ENCODE measurements around the gene ST6GALNAC4. TPM values are rescaled to one million over a fixed set of nuclear protein-coding genes. Genes with fewer than 3 reads are reported as not detected.

The ST6GALNAC4 gene
- total and polyA plus RNA-seq, 8 donors = 20.7 to 89.9 (median 26.4) TPM

GRCh38 chr9:127946728-127947127 lies 29.9 kb upstream of the ST6GALNAC4 start:
- H3K4me3 ChIP-seq = no peak overlapping the region
- ATAC-seq (no peak), DNase-seq (peak in 1 of 4 donors; percentile 20)
- no peak overlapping the region for H3K27ac ChIP-seq
- TF ChIP-seq CTCF (IDR thresholded peaks at IDR 0.05) = no peak
- no peaks in the 10 kb centered on the region for H3K27me3 ChIP-seq
- H3K9me3 ChIP-seq = no peaks in the 10 kb centered on the region
- intact Hi-C loops (cut with DNase I) = loop anchor here in 1 of 2 donors (10.0 kb wide), 2 partner anchors 88 to 168 kb away; no protein-coding TSS in a partner anchor
- H3K4me1 ChIP-seq = peaks cover 0 to 22% of the 10 kb centered on the region in 2 donors
- peaks cover 0 to 17% of the 10 kb centered on the region in 2 donors for H3K36me3 ChIP-seq

- Histone ChIP-seq H3K9me3 (no peaks in the 10 kb centered on the region), H3K4me3 (no peak overlapping the region), H3K4me1 (peaks cover 0 to 22% of the 10 kb centered on the region in 2 donors), H3K27ac (no peak overlapping the region), H3K36me3 (peaks cover 0 to 17% of the 10 kb centered on the region in 2 donors), H3K27me3 (no peaks in the 10 kb centered on the region)
- ATAC-seq (no peak), DNase-seq (peak in 1 of 4 donors; percentile 49)
- intact Hi-C loops (cut with DNase I) = loop anchor here in 1 of 2 donors (10.0 kb wide), 2 partner anchors 89 to 169 kb away; no protein-coding TSS in a partner anchor
- TF ChIP-seq CTCF (IDR thresholded peaks at IDR 0.05) = no peak
These were observed 29.1 kb upstream of the ST6GALNAC4 start for GRCh38 chr9:127945942-127946341.

GRCh38 chr9:127945338-127945737 lies 28.5 kb upstream of the ST6GALNAC4 start:
- Histone ChIP-seq H3K4me1 (peaks cover 0 to 19% of the 10 kb centered on the region in 2 donors), H3K27me3 (no peaks in the 10 kb centered on the region), H3K36me3 (peaks cover 0 to 17% of the 10 kb centered on the region in 2 donors), H3K9me3 (no peaks in the 10 kb centered on the region), H3K4me3 (no peak overlapping the region), H3K27ac (no peak overlapping the region)
- peak in 1 of 4 donors; percentile 77 for DNase-seq
- intact Hi-C loops (cut with DNase I) = loop anchor here in 1 of 2 donors (10.0 kb wide), 2 partner anchors 89 to 169 kb away; no protein-coding TSS in a partner anchor
- ATAC-seq = no peak
- no peak for TF ChIP-seq CTCF (IDR thresholded peaks at IDR 0.05)

- peak in 1 of 4 donors; percentile 62 for DNase-seq
- Histone ChIP-seq H3K27me3 (no peaks in the 10 kb centered on the region), H3K36me3 (peaks cover 0 to 17% of the 10 kb centered on the region in 2 donors), H3K4me3 (no peak overlapping the region), H3K9me3 (no peaks in the 10 kb centered on the region), H3K4me1 (peaks cover 0 to 18% of the 10 kb centered on the region in 2 donors), H3K27ac (no peak overlapping the region)
- intact Hi-C loops (cut with DNase I) = loop anchor here in 1 of 2 donors (10.0 kb wide), 2 partner anchors 90 to 170 kb away; no protein-coding TSS in a partner anchor
- no peak for ATAC-seq
- TF ChIP-seq CTCF (IDR thresholded peaks at IDR 0.05) = no peak
These were observed 27.9 kb upstream of the ST6GALNAC4 start for GRCh38 chr9:127944586-127945218.

GRCh38 chr9:127943731-127944144 lies 26.9 kb upstream of the ST6GALNAC4 start:
- H3K36me3 ChIP-seq = peaks cover 0 to 17% of the 10 kb centered on the region in 2 donors
- ATAC-seq = peak; percentile 91
- peak; percentile 87 to 93 for TF ChIP-seq CTCF (IDR thresholded peaks at IDR 0.05)
- intact Hi-C loops (cut with DNase I) = loop anchor here (2.0 to 10.0 kb wide), 3 partner anchors 91 to 171 kb away; no protein-coding TSS in a partner anchor
- H3K9me3 ChIP-seq = no peaks in the 10 kb centered on the region
- DNase-seq = peak in 3 of 4 donors; percentile 75 to 96 (median 82)
- no peaks in the 10 kb centered on the region for H3K27me3 ChIP-seq
- H3K27ac ChIP-seq = no peak overlapping the region
- peaks cover 0 to 18% of the 10 kb centered on the region in 2 donors for H3K4me1 ChIP-seq
- no peak overlapping the region for H3K4me3 ChIP-seq
